Breast epithelium (tissue), 3 donors: ENCODE results near the gene PEF1.

Experiments used
- POLR2A ChIP-seq: fragments of 450-650 bp; IDR thresholded peaks from one replicate; pipeline ENCODE4 v1.6.1; 2016; ENCODE audit warnings: antibody characterized with exemption, mild to moderate bottlenecking, moderate library complexity
- TF ChIP-seq, protein P1 (sequence below), 3 donors: fragments of 450-650 bp; IDR thresholded peaks; one replicate each; pipeline ENCODE4 v1.5.1; 2016 to 2017; ENCODE audit warnings: antibody characterized with exemption in 3 of 3, mild to moderate bottlenecking in 3 of 3, moderate library complexity in 3 of 3

- TF ChIP-seq, protein P1, sequence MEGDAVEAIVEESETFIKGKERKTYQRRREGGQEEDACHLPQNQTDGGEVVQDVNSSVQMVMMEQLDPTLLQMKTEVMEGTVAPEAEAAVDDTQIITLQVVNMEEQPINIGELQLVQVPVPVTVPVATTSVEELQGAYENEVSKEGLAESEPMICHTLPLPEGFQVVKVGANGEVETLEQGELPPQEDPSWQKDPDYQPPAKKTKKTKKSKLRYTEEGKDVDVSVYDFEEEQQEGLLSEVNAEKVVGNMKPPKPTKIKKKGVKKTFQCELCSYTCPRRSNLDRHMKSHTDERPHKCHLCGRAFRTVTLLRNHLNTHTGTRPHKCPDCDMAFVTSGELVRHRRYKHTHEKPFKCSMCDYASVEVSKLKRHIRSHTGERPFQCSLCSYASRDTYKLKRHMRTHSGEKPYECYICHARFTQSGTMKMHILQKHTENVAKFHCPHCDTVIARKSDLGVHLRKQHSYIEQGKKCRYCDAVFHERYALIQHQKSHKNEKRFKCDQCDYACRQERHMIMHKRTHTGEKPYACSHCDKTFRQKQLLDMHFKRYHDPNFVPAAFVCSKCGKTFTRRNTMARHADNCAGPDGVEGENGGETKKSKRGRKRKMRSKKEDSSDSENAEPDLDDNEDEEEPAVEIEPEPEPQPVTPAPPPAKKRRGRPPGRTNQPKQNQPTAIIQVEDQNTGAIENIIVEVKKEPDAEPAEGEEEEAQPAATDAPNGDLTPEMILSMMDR (IDR thresholded peaks at IDR 0.05): peak in 2 of 3 donors; percentile 26 to 37
- no peak for TF ChIP-seq POLR2A
Measured at GRCh38 chr1:31669786-31670592, 25.3 kb upstream of the PEF1 start.
